Sigmoid colon (tissue), 7 donors: ENCODE data around the gene ZNF81. TPM values are rescaled to one million over a fixed set of nuclear protein-coding genes. Genes with fewer than 3 reads are reported as not detected.
"Not testable (repeated sequence)": the region's sequence is repeated elsewhere in the genome, so short reads cannot be mapped to it uniquely, and the experiment has no call there.

Experiments used
- DNase-seq: peaks from one replicate; pipeline ENCODE4 v3.0.0-alpha.2; 2019
- H3K27ac ChIP-seq, 4 donors: fragments of 200-600 bp; sonication (generic); one replicate each; pipeline ENCODE4 v1.5.1; 2016 to 2019; ENCODE audit warnings: mild to moderate bottlenecking in 1 of 4
- H3K27me3 ChIP-seq, 3 donors: fragments of 200-600 bp; sonication (generic); one replicate each; pipeline ENCODE4 v1.5.1; 2019; ENCODE audit warnings: mild to moderate bottlenecking in 1 of 3
- H3K36me3 ChIP-seq, 4 donors: fragments of 200-600 bp; sonication (generic); one replicate each; pipeline ENCODE4 v1.5.1; 2016 to 2019
- H3K4me1 ChIP-seq, 4 donors: fragments of 200-600 bp; sonication (generic); one replicate each; pipeline ENCODE4 v1.5.1; 2017 to 2019
- H3K4me3 ChIP-seq, 4 donors: fragments of 200-600 bp; sonication (generic); one replicate each; pipeline ENCODE4 v1.5.1; 2017 to 2019; ENCODE audit warnings: mild to moderate bottlenecking in 2 of 4, moderate library complexity in 1 of 4
- H3K9me3 ChIP-seq, 4 donors: fragments of 200-600 bp in 3 of 4; sonication (generic) in 3 of 4; one replicate each; pipeline versions ENCODE4 v1.5.1 to v1.6.1; 2013 to 2019
- EP300 ChIP-seq, 4 donors: sonication (generic); formaldehyde crosslinking; IDR thresholded peaks; one replicate each; pipeline ENCODE4 v1.6.1; 2017; ENCODE audit warnings: antibody characterized with exemption in 4 of 4
- POLR2A ChIP-seq, 2 donors: fragments of 450-650 bp; IDR thresholded peaks; one replicate each; pipeline ENCODE4 v1.6.1; 2016; ENCODE audit warnings: antibody characterized with exemption in 2 of 2, mild to moderate bottlenecking in 2 of 2, moderate library complexity in 2 of 2
- POLR2AphosphoS5 ChIP-seq, 4 donors: sonication (generic); formaldehyde crosslinking; IDR thresholded peaks; one replicate each; pipeline ENCODE4 v1.6.1; 2017; ENCODE audit warnings: antibody characterized with exemption in 4 of 4
- WGBS, 2 donors: extraction: QIAGEN DNeasy Blood & Tissue Kit; methylation state at CpG; one replicate each; pipeline ENCODE4 v1.1.7; 2013; 5-methylcytosine and 5-hydroxymethylcytosine counted together
- intact Hi-C: fragments of 100-400 bp; cut with DNase I; formaldehyde crosslinking; loops from one replicate; pipeline ENCODE4 v1.15.1; 2023
- polyA plus RNA-seq, 3 donors: library from polyadenylated mRNA; stranded (reverse); fragments of 200-250 nt; gene quantifications; one replicate each; pipeline ENCODE4 v1.2.3, GENCODE V29; 2013
- total RNA-seq, 4 donors: library from RNA; depleted of rRNA; stranded (reverse); fragments of >200 nt; gene quantifications; one replicate each; pipeline ENCODE4 v1.1.0, GENCODE V29; 2016
- TF ChIP-seq, protein P1 (sequence below), 4 experiments: fragments of 450-650 bp in 3 of 4; fragments of 200-600 bp in 1 of 4; IDR thresholded peaks; one replicate each; pipeline ENCODE4 v1.5.1; 2016 to 2019; ENCODE audit warnings: antibody characterized with exemption in 4 of 4, mild to moderate bottlenecking in 3 of 4, moderate library complexity in 2 of 4
- donor health status: healthy with polysubstance abuse.
- donor health status: Bipolar disorder and iron deficiency.
- donor health status: healthy.

Gene ZNF81
- total and polyA plus RNA-seq, 7 donors: 0.60 to 16.0 (median 4.4) TPM

DNA sequence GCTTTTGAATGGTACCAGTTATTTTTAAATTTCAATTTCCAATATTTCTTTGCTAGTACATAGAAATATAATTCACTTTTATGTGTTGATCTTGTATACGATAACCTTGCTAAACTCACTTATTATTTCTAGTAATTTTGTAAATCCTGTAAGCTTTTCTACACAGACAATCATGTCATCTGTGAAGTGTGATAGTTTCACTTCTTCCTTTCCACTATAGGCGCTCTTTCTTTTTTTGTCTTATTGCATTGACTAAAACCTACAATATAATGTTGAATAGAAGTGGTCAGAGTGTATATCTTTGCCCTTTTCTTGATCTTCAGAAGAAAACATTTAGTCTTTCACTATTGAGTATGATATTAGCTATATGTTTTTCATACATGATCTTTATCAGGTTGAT lies 90.5 kb downstream of the ZNF81 start:
- Histone ChIP-seq H3K4me3 (no peak overlapping the region), H3K27me3 (no peaks in the 10 kb centered on the region), H3K27ac (no peak overlapping the region), H3K9me3 (no peaks in the 10 kb centered on the region), H3K4me1 (no peaks in the 10 kb centered on the region), H3K36me3 (no peaks in the 10 kb centered on the region)
- WGBS, 2 donors: 70 to 97% methylated on average over 2 of the region's 2 CpGs
- intact Hi-C loops: no loop called here
- TF ChIP-seq, protein P1, sequence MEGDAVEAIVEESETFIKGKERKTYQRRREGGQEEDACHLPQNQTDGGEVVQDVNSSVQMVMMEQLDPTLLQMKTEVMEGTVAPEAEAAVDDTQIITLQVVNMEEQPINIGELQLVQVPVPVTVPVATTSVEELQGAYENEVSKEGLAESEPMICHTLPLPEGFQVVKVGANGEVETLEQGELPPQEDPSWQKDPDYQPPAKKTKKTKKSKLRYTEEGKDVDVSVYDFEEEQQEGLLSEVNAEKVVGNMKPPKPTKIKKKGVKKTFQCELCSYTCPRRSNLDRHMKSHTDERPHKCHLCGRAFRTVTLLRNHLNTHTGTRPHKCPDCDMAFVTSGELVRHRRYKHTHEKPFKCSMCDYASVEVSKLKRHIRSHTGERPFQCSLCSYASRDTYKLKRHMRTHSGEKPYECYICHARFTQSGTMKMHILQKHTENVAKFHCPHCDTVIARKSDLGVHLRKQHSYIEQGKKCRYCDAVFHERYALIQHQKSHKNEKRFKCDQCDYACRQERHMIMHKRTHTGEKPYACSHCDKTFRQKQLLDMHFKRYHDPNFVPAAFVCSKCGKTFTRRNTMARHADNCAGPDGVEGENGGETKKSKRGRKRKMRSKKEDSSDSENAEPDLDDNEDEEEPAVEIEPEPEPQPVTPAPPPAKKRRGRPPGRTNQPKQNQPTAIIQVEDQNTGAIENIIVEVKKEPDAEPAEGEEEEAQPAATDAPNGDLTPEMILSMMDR (IDR thresholded peaks at IDR 0.05): no peak
- TF ChIP-seq POLR2A (IDR thresholded peaks at IDR 0.05): no peak
- no peak for TF ChIP-seq POLR2AphosphoS5 (IDR thresholded peaks at IDR 0.05)
- TF ChIP-seq EP300 (IDR thresholded peaks at IDR 0.05): no peak
- DNase-seq: no peak

DNA sequence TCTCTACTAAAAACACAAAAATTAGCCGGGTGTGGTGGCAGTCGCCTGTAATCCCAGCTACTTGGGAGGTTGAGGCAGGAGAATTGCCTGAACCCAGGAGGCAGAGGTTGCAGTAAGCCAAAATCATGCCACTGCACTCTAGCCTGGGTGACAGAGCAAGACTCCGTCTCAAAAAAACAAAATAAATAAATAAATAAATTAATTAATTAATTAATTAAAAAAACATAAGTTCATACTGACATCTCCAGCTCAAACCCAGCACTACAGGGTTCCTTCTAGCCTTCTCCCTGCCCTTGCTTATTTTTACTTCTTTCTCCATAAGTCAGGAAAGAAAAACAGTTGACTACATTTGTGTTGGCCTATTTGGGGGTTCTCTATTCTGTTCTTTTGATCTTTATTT lies 95.3 kb downstream of the ZNF81 start:
- H3K9me3 ChIP-seq, H3K27me3 ChIP-seq, DNase-seq, H3K36me3 ChIP-seq, H3K4me1 ChIP-seq, H3K4me3 ChIP-seq, H3K27ac ChIP-seq, intact Hi-C loops: not testable (repeated sequence)
- 90 to 92% methylated on average over 3 of the region's 3 CpGs for WGBS, 2 donors

GRCh38 chrX:47933946-47934345 lies 97.2 kb downstream of the ZNF81 start:
- TF ChIP-seq EP300 (IDR thresholded peaks at IDR 0.05) (no peak), POLR2A (IDR thresholded peaks at IDR 0.05) (no peak), POLR2AphosphoS5 (IDR thresholded peaks at IDR 0.05) (no peak)
- TF ChIP-seq, protein P1 (IDR thresholded peaks at IDR 0.05): no peak
- Histone ChIP-seq H3K27ac (no peak overlapping the region), H3K4me3 (no peak overlapping the region), H3K9me3 (no peaks in the 10 kb centered on the region), H3K4me1 (no peaks in the 10 kb centered on the region), H3K27me3 (no peaks in the 10 kb centered on the region), H3K36me3 (no peaks in the 10 kb centered on the region)
- intact Hi-C loops: no loop called here
- WGBS, 2 donors: 64 to 82% methylated on average over 5 of the region's 5 CpGs
- no peak for DNase-seq

GRCh38 chrX:47936224-47936939 lies 99.7 kb downstream of the ZNF81 start:
- no peaks in the 10 kb centered on the region for H3K36me3 ChIP-seq
- no peaks in the 10 kb centered on the region for H3K4me1 ChIP-seq
- TF ChIP-seq POLR2AphosphoS5 (IDR thresholded peaks at IDR 0.05) (no peak), EP300 (IDR thresholded peaks at IDR 0.05) (no peak), POLR2A (IDR thresholded peaks at IDR 0.05) (no peak)
- TF ChIP-seq, protein P1 (IDR thresholded peaks at IDR 0.05): no peak
- WGBS, 2 donors: 10 to 15% methylated on average over 15 of the region's 15 CpGs
- H3K27me3 ChIP-seq: no peaks in the 10 kb centered on the region
- intact Hi-C loops: no loop called here
- H3K27ac ChIP-seq: no peak overlapping the region
- no peak for DNase-seq
- no peaks in the 10 kb centered on the region for H3K9me3 ChIP-seq
- no peak overlapping the region for H3K4me3 ChIP-seq

DNA sequence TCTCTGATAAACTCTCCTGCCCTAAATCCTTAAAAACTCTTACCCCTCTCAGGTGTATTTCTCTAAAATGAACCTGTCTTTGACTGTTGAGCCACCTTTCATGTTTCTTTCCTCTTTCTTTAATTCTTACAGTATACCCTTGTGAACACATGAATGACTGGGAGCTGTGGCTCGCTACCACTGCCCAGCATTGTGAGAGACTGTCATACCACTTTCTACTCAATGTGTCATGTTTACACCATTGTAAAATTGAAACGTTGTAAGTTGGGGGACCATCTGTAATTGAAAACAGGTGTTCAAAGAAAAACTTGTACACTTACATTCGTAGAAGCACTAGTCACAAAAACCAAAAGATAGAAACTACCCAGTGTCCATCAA lies 100.2 kb downstream of the ZNF81 start:
- WGBS, 2 donors: 47 to 58% methylated on average over 3 of the region's 3 CpGs
- Histone ChIP-seq H3K36me3 (no peaks in the 10 kb centered on the region), H3K4me3 (no peak overlapping the region), H3K9me3 (no peaks in the 10 kb centered on the region), H3K4me1 (no peaks in the 10 kb centered on the region), H3K27ac (no peak overlapping the region), H3K27me3 (no peaks in the 10 kb centered on the region)
- no peak for TF ChIP-seq POLR2A (IDR thresholded peaks at IDR 0.05)
- DNase-seq: no peak
- intact Hi-C loops: no loop called here

DNA sequence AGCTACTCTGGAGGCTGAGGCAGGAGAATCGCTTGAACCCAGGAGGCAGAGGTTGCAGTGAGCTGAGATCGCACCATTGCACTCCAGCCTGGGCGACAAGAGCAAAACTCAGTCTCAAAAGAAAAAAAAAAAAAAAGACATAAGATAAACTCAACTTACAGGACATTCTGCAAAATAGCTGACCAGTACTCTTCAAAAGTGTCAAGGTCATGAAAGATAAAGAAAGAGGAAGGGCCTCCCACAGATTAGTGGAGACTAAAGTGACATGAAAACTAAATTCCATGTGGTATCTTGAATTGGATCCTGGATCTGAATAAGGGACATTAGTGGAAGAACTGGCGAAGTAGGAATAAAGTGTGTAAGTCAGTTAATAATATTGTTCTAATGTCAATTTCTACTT lies 103.7 kb downstream of the ZNF81 start:
- Histone ChIP-seq H3K4me1 (no peaks in the 10 kb centered on the region), H3K9me3 (no peaks in the 10 kb centered on the region), H3K36me3 (no peaks in the 10 kb centered on the region), H3K27ac (no peak overlapping the region), H3K27me3 (no peaks in the 10 kb centered on the region), H3K4me3 (no peak overlapping the region)
- intact Hi-C loops: no loop called here
- no peak for DNase-seq
- WGBS, 2 donors: 97% methylated on average over 4 of the region's 4 CpGs
- TF ChIP-seq POLR2A (IDR thresholded peaks at IDR 0.05) (no peak), EP300 (IDR thresholded peaks at IDR 0.05) (no peak), POLR2AphosphoS5 (IDR thresholded peaks at IDR 0.05) (no peak)
- TF ChIP-seq, protein P1 (IDR thresholded peaks at IDR 0.05): no peak
